ENCODE measurements around the gene CLEC7A. TPM values are rescaled to one million over a fixed set of nuclear protein-coding genes. Genes with fewer than 3 reads are reported as not detected.

CLEC7A gene
- polyA plus RNA-seq, 1 donor from 2014 or later: not detected

GRCh38 chr12:10088955-10089900, 40.8 kb downstream of the CLEC7A start:
- TF ChIP-seq TAF1 (IDR thresholded peaks at IDR 0.05; ENCODE audit: low read depth) (no peak), CTCF (IDR thresholded peaks at IDR 0.05; ENCODE audit: poor library complexity, severe bottlenecking) (no peak), REST (IDR thresholded peaks at IDR 0.05; ENCODE audit: borderline replicate concordance) (no peak), RAD21 (conservative IDR thresholded peaks at IDR 0.05) (no peak), POLR2AphosphoS5 (IDR thresholded peaks at IDR 0.05) (no peak), MXI1 (conservative IDR thresholded peaks at IDR 0.05; ENCODE audit: poor library complexity, severe bottlenecking) (no peak), EP300 (conservative IDR thresholded peaks at IDR 0.05; ENCODE audit: poor library complexity, severe bottlenecking) (no peak)
- Histone ChIP-seq H3K9ac (ENCODE audit: low read length) (no peak overlapping the region), H3K79me2 (replicated peaks; ENCODE audit: insufficient read depth, low read length) (no peaks in the 10 kb centered on the region), H3K27me3 (ENCODE audit: insufficient read depth, low read depth, low read length) (no peaks in the 10 kb centered on the region), H3K4me2 (ENCODE audit: low read length) (no peak overlapping the region), H3K36me3 (ENCODE audit: insufficient read depth, low read length) (no peaks in the 10 kb centered on the region), H3K9me3 (ENCODE audit: low read length) (no peaks in the 10 kb centered on the region), H2AFZ (ENCODE audit: low read depth, low read length) (no peak overlapping the region), H4K20me1 (ENCODE audit: insufficient read depth) (no peaks in the 10 kb centered on the region), H3K27ac (ENCODE audit: low read length) (no peak overlapping the region), H3K4me3 (ENCODE audit: low read length) (no peak overlapping the region), H3K9me2 (ENCODE audit: insufficient read depth, low read length) (no peaks in the 10 kb centered on the region), H3F3A (ENCODE audit: insufficient read depth, low read length, poor library complexity, severe bottlenecking) (no peaks in the 10 kb centered on the region)

GRCh38 chr12:10088031-10088430, 42.0 kb downstream of the CLEC7A start:
- TF ChIP-seq EZH2 (IDR thresholded peaks at IDR 0.05; ENCODE audit: borderline replicate concordance, insufficient read depth, low read length, poor library complexity, severe bottlenecking) (no peak), CTCF (IDR thresholded peaks at IDR 0.05; ENCODE audit: poor library complexity, severe bottlenecking) (no peak), TAF1 (IDR thresholded peaks at IDR 0.05; ENCODE audit: low read depth) (no peak), RAD21 (conservative IDR thresholded peaks at IDR 0.05) (no peak), EP300 (conservative IDR thresholded peaks at IDR 0.05; ENCODE audit: poor library complexity, severe bottlenecking) (no peak), SMC3 (conservative IDR thresholded peaks at IDR 0.05; ENCODE audit: poor library complexity) (no peak), REST (IDR thresholded peaks at IDR 0.05; ENCODE audit: borderline replicate concordance) (no peak), MXI1 (conservative IDR thresholded peaks at IDR 0.05; ENCODE audit: poor library complexity, severe bottlenecking) (no peak), POLR2AphosphoS5 (IDR thresholded peaks at IDR 0.05) (no peak)
- H3K36me3 ChIP-seq (ENCODE audit: insufficient read depth, low read length): no peaks in the 10 kb centered on the region

More at GRCh38 chr12:10088031-10088430, 42.0 kb downstream of the CLEC7A start:
- Histone ChIP-seq H3K9ac (ENCODE audit: low read length) (no peak overlapping the region), H3K4me2 (ENCODE audit: low read length) (no peak overlapping the region), H3K9me2 (ENCODE audit: insufficient read depth, low read length) (no peaks in the 10 kb centered on the region), H3K27me3 (ENCODE audit: insufficient read depth, low read depth, low read length) (no peaks in the 10 kb centered on the region), H3K27ac (ENCODE audit: low read length) (no peak overlapping the region), H3F3A (ENCODE audit: insufficient read depth, low read length, poor library complexity, severe bottlenecking) (no peaks in the 10 kb centered on the region), H4K20me1 (ENCODE audit: insufficient read depth) (no peaks in the 10 kb centered on the region), H2AFZ (ENCODE audit: low read depth, low read length) (no peak overlapping the region), H3K79me2 (replicated peaks; ENCODE audit: insufficient read depth, low read length) (no peaks in the 10 kb centered on the region), H3K9me3 (ENCODE audit: low read length) (no peaks in the 10 kb centered on the region), H3K4me3 (ENCODE audit: low read length) (no peak overlapping the region)

All from neural cell (in vitro differentiated cells).